ENCODE measurements around the gene CDYL.

GRCh38 chr6:4860387-4860786 lies 84.2 kb downstream of the CDYL start:
- TF ChIP-seq CTCF (IDR thresholded peaks at IDR 0.05; ENCODE audit: low read depth, low read length) (no peak), EZH2phosphoT487 (IDR thresholded peaks at IDR 0.05; ENCODE audit: low read depth) (no peak)

Measured in OCI-LY3 (cell line).